Measurements from ENCODE around the gene PKD1L1.

DNA sequence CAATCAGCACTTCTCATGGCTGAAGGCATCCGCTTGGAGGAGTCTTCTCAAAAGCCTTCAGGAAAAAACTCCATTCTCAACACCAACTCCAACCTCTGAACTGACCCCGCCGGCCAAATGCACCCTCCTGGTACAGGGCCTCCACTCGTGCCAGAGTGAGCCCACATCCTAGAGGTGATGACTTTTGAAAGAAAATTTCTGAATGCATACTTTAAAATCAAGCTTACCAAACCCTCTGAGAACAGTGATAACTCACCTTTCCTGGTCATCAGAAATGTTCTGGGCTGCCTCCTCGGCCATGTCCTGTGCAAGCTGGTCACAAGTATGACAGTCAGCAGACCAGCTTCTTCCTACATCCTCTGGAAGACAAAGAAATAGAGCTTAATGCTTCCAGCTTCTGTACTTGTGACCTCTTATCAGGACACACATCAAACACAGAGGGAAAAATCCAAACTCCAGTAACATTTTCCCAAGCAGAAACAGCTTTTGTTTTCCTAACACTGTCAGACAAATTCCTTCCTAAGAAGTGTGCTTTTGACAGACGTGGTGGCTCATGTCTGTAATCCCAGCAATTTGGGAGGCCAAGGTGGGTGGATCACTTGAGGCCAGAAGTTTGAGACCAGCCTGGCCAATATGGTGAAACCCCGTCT, at the start of gene PKD1L1:
- TF ChIP-seq, protein P1, sequence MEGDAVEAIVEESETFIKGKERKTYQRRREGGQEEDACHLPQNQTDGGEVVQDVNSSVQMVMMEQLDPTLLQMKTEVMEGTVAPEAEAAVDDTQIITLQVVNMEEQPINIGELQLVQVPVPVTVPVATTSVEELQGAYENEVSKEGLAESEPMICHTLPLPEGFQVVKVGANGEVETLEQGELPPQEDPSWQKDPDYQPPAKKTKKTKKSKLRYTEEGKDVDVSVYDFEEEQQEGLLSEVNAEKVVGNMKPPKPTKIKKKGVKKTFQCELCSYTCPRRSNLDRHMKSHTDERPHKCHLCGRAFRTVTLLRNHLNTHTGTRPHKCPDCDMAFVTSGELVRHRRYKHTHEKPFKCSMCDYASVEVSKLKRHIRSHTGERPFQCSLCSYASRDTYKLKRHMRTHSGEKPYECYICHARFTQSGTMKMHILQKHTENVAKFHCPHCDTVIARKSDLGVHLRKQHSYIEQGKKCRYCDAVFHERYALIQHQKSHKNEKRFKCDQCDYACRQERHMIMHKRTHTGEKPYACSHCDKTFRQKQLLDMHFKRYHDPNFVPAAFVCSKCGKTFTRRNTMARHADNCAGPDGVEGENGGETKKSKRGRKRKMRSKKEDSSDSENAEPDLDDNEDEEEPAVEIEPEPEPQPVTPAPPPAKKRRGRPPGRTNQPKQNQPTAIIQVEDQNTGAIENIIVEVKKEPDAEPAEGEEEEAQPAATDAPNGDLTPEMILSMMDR (IDR thresholded peaks at IDR 0.05) = no peak
- TF ChIP-seq TP53 (CRISPR knock-in tag; IDR thresholded peaks at IDR 0.05) (no peak), NFYB (CRISPR knock-in tag; conservative IDR thresholded peaks at IDR 0.05; ENCODE audit: low read depth) (no peak), SMAD3 (CRISPR knock-in tag; IDR thresholded peaks at IDR 0.05; ENCODE audit: borderline replicate concordance) (no peak), ETV6 (CRISPR knock-in tag; IDR thresholded peaks at IDR 0.05) (no peak), ZNF416 (CRISPR knock-in tag; IDR thresholded peaks at IDR 0.05) (no peak), SP1 (CRISPR knock-in tag; conservative IDR thresholded peaks at IDR 0.05) (no peak), NFE2L1 (CRISPR knock-in tag; IDR thresholded peaks at IDR 0.05) (no peak)
- TF ChIP-seq, protein P2, sequence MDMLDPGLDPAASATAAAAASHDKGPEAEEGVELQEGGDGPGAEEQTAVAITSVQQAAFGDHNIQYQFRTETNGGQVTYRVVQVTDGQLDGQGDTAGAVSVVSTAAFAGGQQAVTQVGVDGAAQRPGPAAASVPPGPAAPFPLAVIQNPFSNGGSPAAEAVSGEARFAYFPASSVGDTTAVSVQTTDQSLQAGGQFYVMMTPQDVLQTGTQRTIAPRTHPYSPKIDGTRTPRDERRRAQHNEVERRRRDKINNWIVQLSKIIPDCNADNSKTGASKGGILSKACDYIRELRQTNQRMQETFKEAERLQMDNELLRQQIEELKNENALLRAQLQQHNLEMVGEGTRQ (CRISPR knock-in tag; IDR thresholded peaks at IDR 0.05) = no peak
- TF ChIP-seq, protein P3, sequence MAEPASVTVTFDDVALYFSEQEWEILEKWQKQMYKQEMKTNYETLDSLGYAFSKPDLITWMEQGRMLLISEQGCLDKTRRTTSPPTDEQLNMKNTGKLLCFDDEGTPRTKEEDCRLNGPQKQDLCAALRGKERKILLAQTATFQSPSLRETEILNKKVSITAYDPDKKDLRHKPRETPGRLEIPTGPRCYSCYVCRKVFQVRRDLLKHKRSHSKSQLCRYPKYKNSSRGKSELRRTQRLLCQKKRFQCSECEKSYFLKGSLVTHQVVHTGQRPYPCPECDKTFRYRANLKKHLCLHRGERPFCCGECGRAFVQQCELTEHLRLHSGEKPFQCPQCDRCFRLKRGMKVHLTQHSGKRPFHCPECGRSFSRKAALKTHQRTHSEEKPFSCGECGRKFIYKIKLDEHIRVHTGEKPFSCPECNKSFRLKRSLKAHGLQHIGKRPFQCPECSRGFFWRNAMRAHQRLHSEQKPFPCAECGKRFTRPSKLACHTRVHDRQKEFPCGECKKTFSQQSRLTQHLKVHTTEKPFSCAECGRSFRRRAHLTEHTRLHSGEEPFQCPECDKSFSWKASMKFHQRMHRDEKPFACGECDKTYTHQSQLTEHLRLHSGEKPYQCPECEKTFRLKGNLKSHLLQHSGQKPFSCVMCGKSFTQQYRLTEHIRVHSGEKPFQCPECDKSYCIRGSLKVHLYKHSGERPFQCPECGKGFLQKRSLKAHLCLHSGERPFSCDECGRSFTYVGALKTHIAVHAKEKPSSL (CRISPR knock-in tag; conservative IDR thresholded peaks at IDR 0.05) = no peak
- TF ChIP-seq, protein P4, sequence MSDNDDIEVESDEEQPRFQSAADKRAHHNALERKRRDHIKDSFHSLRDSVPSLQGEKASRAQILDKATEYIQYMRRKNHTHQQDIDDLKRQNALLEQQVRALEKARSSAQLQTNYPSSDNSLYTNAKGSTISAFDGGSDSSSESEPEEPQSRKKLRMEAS (CRISPR knock-in tag; IDR thresholded peaks at IDR 0.05) = no peak
- TF ChIP-seq, protein P5, sequence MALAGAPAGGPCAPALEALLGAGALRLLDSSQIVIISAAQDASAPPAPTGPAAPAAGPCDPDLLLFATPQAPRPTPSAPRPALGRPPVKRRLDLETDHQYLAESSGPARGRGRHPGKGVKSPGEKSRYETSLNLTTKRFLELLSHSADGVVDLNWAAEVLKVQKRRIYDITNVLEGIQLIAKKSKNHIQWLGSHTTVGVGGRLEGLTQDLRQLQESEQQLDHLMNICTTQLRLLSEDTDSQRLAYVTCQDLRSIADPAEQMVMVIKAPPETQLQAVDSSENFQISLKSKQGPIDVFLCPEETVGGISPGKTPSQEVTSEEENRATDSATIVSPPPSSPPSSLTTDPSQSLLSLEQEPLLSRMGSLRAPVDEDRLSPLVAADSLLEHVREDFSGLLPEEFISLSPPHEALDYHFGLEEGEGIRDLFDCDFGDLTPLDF (CRISPR knock-in tag; IDR thresholded peaks at IDR 0.05) = no peak
- TF ChIP-seq, protein P6, sequence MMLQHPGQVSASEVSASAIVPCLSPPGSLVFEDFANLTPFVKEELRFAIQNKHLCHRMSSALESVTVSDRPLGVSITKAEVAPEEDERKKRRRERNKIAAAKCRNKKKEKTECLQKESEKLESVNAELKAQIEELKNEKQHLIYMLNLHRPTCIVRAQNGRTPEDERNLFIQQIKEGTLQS (CRISPR knock-in tag; conservative IDR thresholded peaks at IDR 0.05) = no peak
